ENCODE results near the gene SLC25A36.
"Not testable (repeated sequence)": the region's sequence is repeated elsewhere in the genome, so short reads cannot be mapped to it uniquely, and the experiment has no call there.

- TF ChIP-seq POLR2A (IDR thresholded peaks at IDR 0.05; ENCODE audit: low read depth, low read length); EZH2 (IDR thresholded peaks at IDR 0.05; ENCODE audit: borderline replicate concordance, low read depth, low read length, severe bottlenecking); CTCF (IDR thresholded peaks at IDR 0.05; ENCODE audit: extremely low read depth in 1 of 2, insufficient read depth in 1 of 2, low read depth in 1 of 2, low read length in 2 of 2); MAX (IDR thresholded peaks at IDR 0.05; ENCODE audit: insufficient read depth, insufficient read length); POLR2AphosphoS5 (IDR thresholded peaks at IDR 0.05; ENCODE audit: insufficient read depth, low read depth, low read length); MYC (IDR thresholded peaks at IDR 0.05; ENCODE audit: low read depth, low read length); GATA2 (IDR thresholded peaks at IDR 0.05; ENCODE audit: insufficient read depth, insufficient read length, low read depth, low read length): not testable (repeated sequence)
Observed at GRCh38 chr3:140951750-140952149, 10.1 kb downstream of the SLC25A36 start.

Data from endothelial cell of umbilical vein (primary cell).